HG03139 (cell line): ENCODE results near the gene DFFB.

Experiments used
- ATAC-seq: cut with Tn5 transposase; IDR thresholded peaks from one replicate; pipeline ENCODE4 v1.9.1; 2021; ENCODE audit not compliant: unreplicated experiment

Gene DFFB

GRCh38 chr1:3869751-3870301, 12.6 kb downstream of the DFFB start:
- no peak for ATAC-seq

- no peak for ATAC-seq
Measured at GRCh38 chr1:3871451-3871805, 14.2 kb downstream of the DFFB start.

GRCh38 chr1:3872546-3872945, 15.3 kb downstream of the DFFB start:
- ATAC-seq, result no peak

- ATAC-seq, result no peak
Measured at GRCh38 chr1:3874736-3875135, 17.5 kb downstream of the DFFB start.

DNA sequence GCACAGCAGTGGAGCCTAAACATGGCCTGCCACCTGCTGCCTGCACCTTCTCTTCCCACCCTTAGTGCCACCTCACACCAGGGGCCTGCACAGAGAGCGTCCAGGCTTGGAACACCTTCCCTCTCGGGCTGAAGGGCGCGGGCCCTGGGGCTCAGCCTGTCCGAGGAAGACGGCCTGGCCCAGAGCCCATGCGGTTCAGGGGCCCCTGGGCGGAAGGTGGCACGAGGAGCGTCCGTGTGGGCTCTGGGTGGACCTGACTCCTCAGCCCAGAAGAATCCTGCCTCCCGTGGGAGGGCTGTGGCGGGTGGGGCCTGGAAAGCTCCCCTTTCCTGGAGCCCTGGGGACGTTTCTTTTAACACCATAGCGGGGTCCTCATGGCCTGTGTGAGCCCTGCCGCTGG, 19.4 kb downstream of the DFFB start:
- no peak for ATAC-seq

GRCh38 chr1:3879099-3879498, 21.8 kb downstream of the DFFB start:
- ATAC-seq, result no peak

- no peak for ATAC-seq
Measured at GRCh38 chr1:3879787-3880428, 22.6 kb downstream of the DFFB start.

DNA sequence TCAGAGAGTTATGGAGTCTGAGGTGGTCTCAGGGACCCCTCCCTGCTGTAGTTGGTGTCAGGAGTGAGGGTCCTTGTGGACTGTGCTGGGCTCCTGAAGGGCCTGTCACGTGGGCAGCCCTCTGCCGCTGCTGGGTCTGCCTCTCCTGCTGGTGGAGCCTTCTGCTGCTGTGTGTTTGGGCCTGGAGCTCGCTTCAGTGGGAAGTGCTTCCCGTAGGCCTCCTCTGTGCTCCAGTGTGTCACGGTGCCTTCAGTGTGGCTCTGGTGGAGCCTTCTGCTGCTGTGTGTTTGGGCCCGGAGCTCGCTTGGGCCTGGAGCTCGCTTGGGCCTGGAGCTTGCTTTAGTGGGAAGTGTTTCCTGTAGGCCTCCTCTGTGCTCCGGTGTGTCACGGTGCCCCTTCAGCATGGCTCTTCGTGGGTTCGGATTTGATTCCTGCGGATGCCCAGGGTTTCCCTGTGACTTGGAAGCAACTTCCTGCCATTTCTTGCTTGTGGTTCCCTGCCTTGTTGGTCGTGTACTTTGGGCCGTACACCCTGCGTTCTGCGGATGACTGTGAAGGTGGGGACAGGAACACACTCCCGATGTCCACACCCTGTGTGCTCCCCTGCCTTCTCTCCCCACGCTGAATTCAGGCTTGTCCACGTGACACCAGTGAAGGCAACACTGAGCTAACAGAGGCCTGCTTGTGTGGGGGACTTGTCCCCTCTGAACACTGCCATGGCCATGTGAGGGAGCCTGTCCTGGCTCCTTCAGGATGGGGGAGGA, 23.3 kb downstream of the DFFB start:
- no peak for ATAC-seq

- ATAC-seq, result no peak
Measured at GRCh38 chr1:3881193-3881480, 23.9 kb downstream of the DFFB start.

DNA sequence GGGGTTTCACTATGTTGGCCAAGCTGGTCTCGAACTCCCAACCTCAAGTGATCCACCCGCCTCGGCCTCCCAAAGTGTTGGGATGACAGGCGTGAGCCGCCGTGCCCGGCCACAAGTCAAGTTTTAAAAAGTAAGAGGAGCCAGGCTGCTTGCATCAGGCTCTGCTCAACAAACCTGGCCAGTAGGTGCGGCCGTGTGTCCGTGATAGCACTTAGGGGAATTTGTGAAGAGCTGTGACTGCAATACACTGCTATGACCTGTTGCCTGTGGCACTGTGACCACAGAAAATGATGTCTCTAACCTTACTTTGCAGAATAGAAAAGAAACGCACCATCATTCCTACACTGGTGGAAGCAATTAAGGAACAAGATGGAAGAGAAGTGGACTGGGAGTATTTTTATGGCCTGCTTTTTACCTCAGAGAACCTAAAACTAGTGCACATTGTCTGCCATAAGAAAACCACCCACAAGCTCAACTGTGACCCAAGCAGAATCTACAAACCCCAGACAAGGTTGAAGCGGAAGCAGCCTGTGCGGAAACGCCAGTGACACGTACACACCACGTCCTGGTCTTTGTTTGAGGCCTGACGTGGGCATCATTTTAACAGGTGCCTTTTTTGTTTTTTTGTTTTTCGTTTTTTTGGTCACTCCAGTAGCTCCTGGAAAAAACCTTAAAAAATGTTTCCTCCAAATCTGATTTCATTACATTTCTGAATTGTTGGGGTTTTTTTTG, 26.1 kb downstream of the DFFB start:
- ATAC-seq, result no peak

DNA sequence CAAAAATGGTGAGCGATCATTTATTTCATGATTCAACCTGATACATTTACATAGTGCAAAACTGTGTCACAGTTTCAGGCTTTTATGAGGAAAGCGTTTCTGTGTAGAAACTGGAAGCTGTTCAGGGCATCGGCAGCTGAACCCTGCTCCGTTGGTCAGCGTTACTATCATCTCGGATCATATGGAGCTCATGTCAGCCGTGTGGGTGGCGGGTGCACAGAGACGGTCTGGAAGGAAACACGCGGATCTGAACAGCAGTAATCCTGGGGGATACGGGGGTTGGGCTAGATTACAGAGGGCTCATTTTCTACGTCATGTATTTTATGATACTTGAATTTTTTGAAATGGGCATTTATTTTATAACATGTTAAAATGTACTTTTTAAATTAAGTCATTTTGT, 27.7 kb downstream of the DFFB start:
- ATAC-seq, result no peak

DNA sequence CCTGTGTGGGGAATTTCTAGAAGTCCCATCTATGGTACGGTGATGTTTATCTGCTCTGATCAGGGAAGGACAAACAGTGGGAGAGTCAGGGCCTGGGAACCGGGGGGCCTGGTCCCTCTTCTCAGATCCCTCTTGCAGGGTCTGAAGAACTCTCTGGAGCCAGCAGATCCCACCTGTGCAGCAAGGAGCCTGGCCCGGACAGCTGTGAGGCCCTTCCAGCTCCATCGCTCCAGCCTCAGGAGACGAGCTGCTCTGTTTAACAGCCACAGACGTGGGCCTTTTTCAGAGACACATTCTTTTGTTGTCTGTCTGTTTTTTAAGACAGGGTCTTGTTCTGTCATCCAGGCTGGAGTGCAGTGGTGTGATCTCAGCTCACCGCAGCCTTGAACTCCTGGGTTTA, 28.3 kb downstream of the DFFB start:
- ATAC-seq, result no peak

GRCh38 chr1:3886106-3886670, 28.9 kb downstream of the DFFB start:
- ATAC-seq, result no peak

DNA sequence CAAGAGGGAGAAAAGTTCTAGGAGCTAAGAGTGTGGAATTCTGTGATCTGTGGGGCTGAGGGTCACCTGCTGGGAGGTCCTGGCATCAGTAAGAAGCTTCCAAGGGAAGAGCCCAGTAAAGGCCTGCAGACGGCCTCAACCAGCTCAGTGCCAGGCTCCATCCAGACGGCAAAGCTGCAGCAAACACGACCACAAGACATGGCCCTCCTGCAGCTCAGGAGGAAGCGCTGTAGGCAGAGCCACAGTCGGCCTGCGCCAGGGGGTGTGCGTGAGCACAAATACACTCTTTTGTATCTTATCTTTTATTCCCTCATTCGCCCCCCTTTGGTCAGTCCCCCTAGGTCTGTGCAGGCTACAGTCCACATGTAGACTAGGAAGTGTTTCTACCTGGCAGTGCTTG, 29.4 kb downstream of the DFFB start:
- ATAC-seq, result no peak

DNA sequence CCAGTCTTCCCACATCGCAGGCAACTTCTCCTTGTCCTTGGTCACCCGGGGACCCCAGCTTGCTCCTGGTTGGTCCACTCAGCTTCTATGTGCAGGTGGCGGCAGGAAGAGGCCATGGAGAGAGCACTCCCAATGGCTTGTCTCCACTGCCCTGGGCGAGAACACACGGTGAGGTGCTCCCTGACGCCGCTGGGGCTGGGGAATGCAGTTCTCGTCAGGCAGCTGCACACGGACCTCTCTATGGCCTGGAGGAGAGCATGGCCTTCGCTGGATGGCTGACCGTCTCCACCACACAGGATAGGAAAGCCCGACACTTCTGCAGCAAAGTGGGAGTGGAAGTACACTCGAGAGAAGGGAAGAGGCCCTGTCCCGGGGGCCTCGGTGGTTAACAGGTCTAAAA, 31.0 kb downstream of the DFFB start:
- no peak for ATAC-seq

- no peak for ATAC-seq
Measured at GRCh38 chr1:3889936-3890335, 32.7 kb downstream of the DFFB start.

DNA sequence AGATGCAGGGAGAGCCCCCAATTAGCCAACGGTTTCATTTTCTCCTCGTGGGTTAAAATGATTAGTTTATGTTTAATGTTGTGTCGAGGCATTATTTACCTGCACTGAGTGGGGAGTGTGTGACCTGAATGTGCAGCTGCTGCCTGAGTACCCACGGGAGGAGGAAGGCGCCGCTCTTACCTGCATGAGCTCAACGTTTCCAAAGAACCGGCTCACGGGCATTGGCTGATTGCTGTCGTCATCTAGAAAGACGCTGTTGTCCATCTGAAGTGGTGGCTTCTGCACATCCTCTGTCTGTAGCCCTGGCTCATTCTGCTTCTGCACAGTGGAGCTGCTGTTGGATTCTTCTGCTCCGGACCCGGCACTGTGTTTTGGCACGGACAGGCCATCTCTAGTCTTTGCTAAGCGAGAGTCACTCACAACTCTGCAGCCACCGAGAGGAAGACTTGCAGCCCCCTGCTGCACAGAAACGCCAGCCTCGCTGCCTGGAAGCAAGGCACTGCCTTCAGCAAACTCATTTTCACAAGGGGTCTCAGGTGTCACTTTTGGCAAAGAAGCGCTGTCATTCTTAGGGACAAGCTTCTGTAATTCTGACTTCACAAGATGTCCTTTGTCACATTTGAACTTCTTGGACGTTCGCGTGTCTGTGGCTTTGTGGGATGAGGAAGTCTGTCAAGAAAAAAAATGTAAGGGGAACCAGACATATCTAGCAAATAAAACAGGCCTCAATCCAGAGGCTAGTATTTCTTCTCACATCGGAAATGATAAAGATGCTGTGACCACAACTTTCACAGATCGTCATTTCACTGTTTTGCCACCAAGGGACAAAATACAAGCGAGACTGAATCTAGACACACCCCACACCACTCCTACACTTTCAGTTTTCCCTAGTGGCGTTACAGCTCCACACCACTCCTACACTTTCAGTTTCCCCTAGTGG, 33.4 kb downstream of the DFFB start:
- ATAC-seq, result no peak

DNA sequence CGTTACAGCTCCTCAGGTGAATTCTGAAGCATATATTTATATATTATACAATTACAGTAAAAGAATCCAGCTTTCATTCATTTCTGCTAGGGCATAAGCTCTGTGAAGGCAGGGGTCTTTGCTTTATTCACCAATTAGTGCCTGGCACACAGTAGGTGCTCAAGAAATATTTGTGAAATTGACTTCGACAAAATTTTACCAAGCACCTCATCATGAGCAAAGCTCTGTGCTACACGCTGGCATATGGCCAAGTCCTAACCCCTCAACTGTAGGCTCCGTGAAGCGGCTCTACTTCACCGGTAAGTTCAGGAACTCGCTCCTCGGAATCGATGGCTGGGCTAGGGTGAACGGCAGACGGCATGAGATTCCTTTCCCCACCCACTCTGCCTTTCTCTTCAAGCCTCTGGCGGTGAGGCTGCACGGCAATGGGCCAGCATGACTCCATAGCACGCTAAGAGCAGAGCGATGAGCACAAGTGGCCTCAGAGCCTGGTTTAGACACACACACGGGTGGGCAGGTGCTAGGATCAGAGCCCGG, 34.1 kb downstream of the DFFB start:
- ATAC-seq, result no peak

- no peak for ATAC-seq
Measured at GRCh38 chr1:3892748-3893147, 35.5 kb downstream of the DFFB start.

DNA sequence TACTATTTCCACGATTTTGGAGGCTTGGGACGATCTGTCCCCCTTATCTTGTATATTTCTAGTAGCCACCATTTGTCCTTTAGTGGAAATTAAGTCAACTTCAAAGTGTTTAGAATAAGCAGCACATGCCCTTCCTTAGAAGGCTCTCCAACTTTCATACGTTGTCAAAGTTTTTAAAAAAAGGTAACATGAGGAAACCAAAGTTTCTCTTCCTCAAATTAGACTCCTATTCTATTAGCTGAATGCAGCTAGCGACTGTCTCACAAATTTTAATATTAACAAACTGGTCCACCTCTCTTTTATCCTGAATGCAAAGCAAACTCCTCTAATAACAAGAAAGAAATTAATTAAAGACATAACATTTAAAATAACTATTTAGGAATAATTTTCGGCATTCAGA, 35.9 kb downstream of the DFFB start:
- no peak for ATAC-seq
